Sigmoid colon (tissue), 7 donors: Measurements from ENCODE around the gene MGAT3. TPM values are rescaled to one million over a fixed set of nuclear protein-coding genes. Genes with fewer than 3 reads are reported as not detected.
A peak's percentile ranks its signal among the peaks of the same experiment; 100 is the strongest.

Experiments used
- DNase-seq: peaks from one replicate; pipeline ENCODE4 v3.0.0-alpha.2; 2019
- H3K27ac ChIP-seq, 4 donors: fragments of 200-600 bp; sonication (generic); one replicate each; pipeline ENCODE4 v1.5.1; 2016 to 2019; ENCODE audit warnings: mild to moderate bottlenecking in 1 of 4
- H3K27me3 ChIP-seq, 3 donors: fragments of 200-600 bp; sonication (generic); one replicate each; pipeline ENCODE4 v1.5.1; 2019; ENCODE audit warnings: mild to moderate bottlenecking in 1 of 3
- H3K36me3 ChIP-seq, 4 donors: fragments of 200-600 bp; sonication (generic); one replicate each; pipeline ENCODE4 v1.5.1; 2016 to 2019
- H3K4me1 ChIP-seq, 4 donors: fragments of 200-600 bp; sonication (generic); one replicate each; pipeline ENCODE4 v1.5.1; 2017 to 2019
- H3K4me3 ChIP-seq, 4 donors: fragments of 200-600 bp; sonication (generic); one replicate each; pipeline ENCODE4 v1.5.1; 2017 to 2019; ENCODE audit warnings: mild to moderate bottlenecking in 2 of 4, moderate library complexity in 1 of 4
- H3K9me3 ChIP-seq, 4 donors: fragments of 200-600 bp in 3 of 4; sonication (generic) in 3 of 4; one replicate each; pipeline versions ENCODE4 v1.5.1 to v1.6.1; 2013 to 2019
- CTCF ChIP-seq, 4 experiments: fragments of 450-650 bp in 3 of 4; fragments of 200-600 bp in 1 of 4; IDR thresholded peaks; one replicate each; pipeline ENCODE4 v1.5.1; 2016 to 2019; ENCODE audit warnings: antibody characterized with exemption in 4 of 4, mild to moderate bottlenecking in 3 of 4, moderate library complexity in 2 of 4
- EP300 ChIP-seq, 4 donors: sonication (generic); formaldehyde crosslinking; IDR thresholded peaks; one replicate each; pipeline ENCODE4 v1.6.1; 2017; ENCODE audit warnings: antibody characterized with exemption in 4 of 4
- POLR2A ChIP-seq, 2 donors: fragments of 450-650 bp; IDR thresholded peaks; one replicate each; pipeline ENCODE4 v1.6.1; 2016; ENCODE audit warnings: antibody characterized with exemption in 2 of 2, mild to moderate bottlenecking in 2 of 2, moderate library complexity in 2 of 2
- POLR2AphosphoS5 ChIP-seq, 4 donors: sonication (generic); formaldehyde crosslinking; IDR thresholded peaks; one replicate each; pipeline ENCODE4 v1.6.1; 2017; ENCODE audit warnings: antibody characterized with exemption in 4 of 4
- WGBS, 2 donors: extraction: QIAGEN DNeasy Blood & Tissue Kit; methylation state at CpG; one replicate each; pipeline ENCODE4 v1.1.7; 2013; 5-methylcytosine and 5-hydroxymethylcytosine counted together
- intact Hi-C: fragments of 100-400 bp; cut with DNase I; formaldehyde crosslinking; loops from one replicate; pipeline ENCODE4 v1.15.1; 2023
- polyA plus RNA-seq, 3 donors: library from polyadenylated mRNA; stranded (reverse); fragments of 200-250 nt; gene quantifications; one replicate each; pipeline ENCODE4 v1.2.3, GENCODE V29; 2013
- total RNA-seq, 4 donors: library from RNA; depleted of rRNA; stranded (reverse); fragments of >200 nt; gene quantifications; one replicate each; pipeline ENCODE4 v1.1.0, GENCODE V29; 2016
- donor health status: healthy with polysubstance abuse.
- donor health status: Bipolar disorder and iron deficiency.
- donor health status: healthy.

MGAT3 gene
- total and polyA plus RNA-seq, 7 donors: 0.60 to 8.1 (median 1.1) TPM

GRCh38 chr22:39430576-39431150 lies 26.1 kb upstream of the MGAT3 start:
- WGBS, 2 donors: 80 to 84% methylated on average over 10 of the region's 10 CpGs
- Histone ChIP-seq H3K4me1 (peaks cover 0 to 29% (median 18%) of the 10 kb centered on the region in 4 donors), H3K9me3 (no peaks in the 10 kb centered on the region), H3K4me3 (no peak overlapping the region), H3K36me3 (peaks cover 18 to 80% (median 36%) of the 10 kb centered on the region in 4 donors), H3K27ac (peak overlapping the region; percentile 60 to 85 (median 80)), H3K27me3 (no peaks in the 10 kb centered on the region)
- intact Hi-C loops: no loop called here
- no peak for DNase-seq
- TF ChIP-seq POLR2A (IDR thresholded peaks at IDR 0.05): no peak
- no peak for TF ChIP-seq POLR2AphosphoS5 (IDR thresholded peaks at IDR 0.05)
- no peak for TF ChIP-seq EP300 (IDR thresholded peaks at IDR 0.05)
- no peak for TF ChIP-seq CTCF (IDR thresholded peaks at IDR 0.05)

GRCh38 chr22:39431216-39431801 lies 25.5 kb upstream of the MGAT3 start:
- H3K4me3 ChIP-seq: no peak overlapping the region
- peak overlapping the region; percentile 60 to 85 (median 80) for H3K27ac ChIP-seq
- DNase-seq: no peak
- TF ChIP-seq EP300 (IDR thresholded peaks at IDR 0.05) (no peak), CTCF (IDR thresholded peaks at IDR 0.05) (no peak), POLR2AphosphoS5 (IDR thresholded peaks at IDR 0.05) (no peak), POLR2A (IDR thresholded peaks at IDR 0.05) (no peak)
- H3K36me3 ChIP-seq: peaks cover 16 to 77% (median 33%) of the 10 kb centered on the region in 4 donors
- WGBS, 2 donors: 84 to 87% methylated on average over 11 of the region's 11 CpGs
- H3K9me3 ChIP-seq: no peaks in the 10 kb centered on the region
- intact Hi-C loops: no loop called here
- no peaks in the 10 kb centered on the region for H3K27me3 ChIP-seq
- H3K4me1 ChIP-seq: peaks cover 0 to 29% (median 18%) of the 10 kb centered on the region in 4 donors

GRCh38 chr22:39431821-39432251 lies 25.0 kb upstream of the MGAT3 start:
- intact Hi-C loops: no loop called here
- Histone ChIP-seq H3K27me3 (no peaks in the 10 kb centered on the region), H3K9me3 (no peaks in the 10 kb centered on the region), H3K27ac (peak overlapping the region; percentile 60 to 85 (median 80)), H3K4me3 (no peak overlapping the region), H3K36me3 (peaks cover 11 to 72% (median 28%) of the 10 kb centered on the region in 4 donors), H3K4me1 (peaks cover 0 to 29% (median 18%) of the 10 kb centered on the region in 4 donors)
- 80 to 82% methylated on average over 8 of the region's 8 CpGs for WGBS, 2 donors
- TF ChIP-seq EP300 (IDR thresholded peaks at IDR 0.05) (peak in 1 of 4 donors; percentile 2), CTCF (IDR thresholded peaks at IDR 0.05) (no peak)
- no peak for DNase-seq

- Histone ChIP-seq H3K4me3 (no peak overlapping the region), H3K9me3 (no peaks in the 10 kb centered on the region), H3K27me3 (no peaks in the 10 kb centered on the region), H3K27ac (peak overlapping the region in 3 of 4 donors; percentile 79 to 85 (median 82)), H3K4me1 (peaks cover 0 to 33% (median 20%) of the 10 kb centered on the region in 4 donors), H3K36me3 (peaks cover 5 to 66% (median 22%) of the 10 kb centered on the region in 4 donors)
- no peak for DNase-seq
- TF ChIP-seq EP300 (IDR thresholded peaks at IDR 0.05): no peak
- TF ChIP-seq POLR2A (IDR thresholded peaks at IDR 0.05): no peak
- TF ChIP-seq POLR2AphosphoS5 (IDR thresholded peaks at IDR 0.05): no peak
- no peak for TF ChIP-seq CTCF (IDR thresholded peaks at IDR 0.05)
- intact Hi-C loops: no loop called here
- WGBS, 2 donors: 90 to 91% methylated on average over 10 of the region's 10 CpGs
Observed at GRCh38 chr22:39432361-39432811, 24.4 kb upstream of the MGAT3 start.
